T-helper 2 cell treated with Interferon-gamma antibody and Interleukin-4, amounts not matched to agents 100 ng/mL and 5 ng/mL, for 36 hours (primary cell): ENCODE data around the gene IFIT2. TPM values are rescaled to one million over a fixed set of nuclear protein-coding genes. Genes with fewer than 3 reads are reported as not detected.
"Not testable (repeated sequence)": the region's sequence is repeated elsewhere in the genome, so short reads cannot be mapped to it uniquely, and the experiment has no call there.

Source experiments
- intact Hi-C: fragments of 100-400 bp; cut with micrococcal nuclease; formaldehyde crosslinking; loops from one replicate; pipeline ENCODE4 v1.15.1; 2023
- total RNA-seq: library from RNA; stranded (reverse); gene quantifications from 2 replicates; pipeline ENCODE4 v1.2.3, GENCODE V29; 2022

The IFIT2 gene
- 4.7 and 5.9 TPM in 2 replicates for total RNA-seq

GRCh38 chr10:89301721-89302445, at the start of gene IFIT2:
IFIT2 (plus strand) TSS chr10:89302046; CDS start chr10:89302124, 78 bp downstream.
- intact Hi-C loops, result loop anchor here (1.0 kb wide), 2 partner anchors 30 to 90 kb away; partner anchors contain the start of gene IFIT1

GRCh38 chr10:89252225-89252585, 49.6 kb upstream of the IFIT2 start:
- intact Hi-C loops, result loop anchor here (5.0 kb wide), 1 partner anchor 390 kb away; no protein-coding TSS in a partner anchor

GRCh38 chr10:89255091-89255579, 46.7 kb upstream of the IFIT2 start:
- intact Hi-C loops, result not testable (repeated sequence)

- intact Hi-C loops, result no loop called here
These were observed 46.1 kb upstream of the IFIT2 start for GRCh38 chr10:89255793-89256192.

- intact Hi-C loops, result no loop called here
These were observed 45.5 kb upstream of the IFIT2 start for GRCh38 chr10:89256340-89256739.

GRCh38 chr10:89256962-89257361, 44.9 kb upstream of the IFIT2 start:
- intact Hi-C loops, result no loop called here

- intact Hi-C loops, result no loop called here
These were observed 44.3 kb upstream of the IFIT2 start for GRCh38 chr10:89257581-89257980.

GRCh38 chr10:89258881-89259280, 43.0 kb upstream of the IFIT2 start:
- intact Hi-C loops, result no loop called here

- intact Hi-C loops, result no loop called here
These were observed 39.5 kb upstream of the IFIT2 start for GRCh38 chr10:89262086-89263051.

GRCh38 chr10:89263091-89263490, 38.8 kb upstream of the IFIT2 start:
- intact Hi-C loops, result no loop called here

- intact Hi-C loops, result no loop called here
These were observed 38.3 kb upstream of the IFIT2 start for GRCh38 chr10:89263531-89263930.

- intact Hi-C loops, result no loop called here
These were observed 35.0 kb upstream of the IFIT2 start for GRCh38 chr10:89266721-89267453.

- intact Hi-C loops, result no loop called here
These were observed 32.3 kb upstream of the IFIT2 start for GRCh38 chr10:89269433-89270152.

GRCh38 chr10:89270153-89270483, 31.7 kb upstream of the IFIT2 start:
- intact Hi-C loops, result no loop called here

GRCh38 chr10:89271532-89271931, 30.3 kb upstream of the IFIT2 start:
- intact Hi-C loops, result no loop called here

GRCh38 chr10:89273680-89274079, 28.2 kb upstream of the IFIT2 start:
- intact Hi-C loops, result no loop called here

- intact Hi-C loops, result no loop called here
These were observed 26.9 kb upstream of the IFIT2 start for GRCh38 chr10:89274928-89275327.

- intact Hi-C loops, result no loop called here
These were observed 26.5 kb upstream of the IFIT2 start for GRCh38 chr10:89275383-89275782.

GRCh38 chr10:89278034-89278535, 23.8 kb upstream of the IFIT2 start:
- intact Hi-C loops, result no loop called here

GRCh38 chr10:89278900-89279392, 22.9 kb upstream of the IFIT2 start:
- intact Hi-C loops, result no loop called here
